ENCODE data around the gene TRIM33. TPM values are rescaled to one million over a fixed set of nuclear protein-coding genes. Genes with fewer than 3 reads are reported as not detected.
A peak's percentile ranks its signal among the peaks of the same experiment; 100 is the strongest.

Gene TRIM33
- total and polyA plus RNA-seq, 2 of the 8 experiments (the other 6 are each of a cell fraction or from before 2014, with no cell fraction given), result 17.1 to 52.3 TPM

- TF ChIP-seq CTCF (IDR thresholded peaks at IDR 0.05; ENCODE audit: control extremely low read depth in 1 of 3, insufficient read depth in 1 of 3, low read depth in 1 of 3, low read length in 3 of 3), result peak; percentile 100
- TF ChIP-seq CHD7 (IDR thresholded peaks at IDR 0.05; ENCODE audit: insufficient replicate concordance, low read length), result no peak
Measured at GRCh38 chr1:114346480-114347029, 164.4 kb downstream of the TRIM33 start (continued).
